H1 (cell line): Measurements from ENCODE around the gene ZNF512B. TPM values are rescaled to one million over a fixed set of nuclear protein-coding genes. Genes with fewer than 3 reads are reported as not detected.

ENCODE experiments used
- ASH2L ChIP-seq: fragments of 200-600, 300-600 bp; sonication (generic); IDR thresholded peaks from one replicate; pipeline ENCODE4 v1.7.1; 2017; ENCODE audit warnings: low read length
- RBBP5 ChIP-seq: IDR thresholded peaks from 2 replicates; pipeline ENCODE4 v1.7.1; 2012; ENCODE audit warnings: low read depth, mild to moderate bottlenecking, inconsistent platforms, low read length, moderate library complexity, borderline replicate concordance
- RFX5 ChIP-seq: IDR thresholded peaks from 2 replicates; pipeline ENCODE4 v1.6.1; 2011; ENCODE audit warnings: low read depth, low read length, improper control_type of control experiment, borderline replicate concordance
- SAP30 ChIP-seq: fragments of 300-600 bp; sonication (generic); IDR thresholded peaks from 2 replicates; pipeline ENCODE4 v1.7.1; 2012; ENCODE audit warnings: low read length, moderate library complexity, mild to moderate bottlenecking, inconsistent platforms; ENCODE audit not compliant: insufficient read depth, insufficient replicate concordance
- SUZ12 ChIP-seq: fragments of 200-600 bp; sonication (generic); IDR thresholded peaks from 2 replicates; pipeline ENCODE4 v1.6.1; 2012; ENCODE audit warnings: mild to moderate bottlenecking, inconsistent platforms, low read length, moderate library complexity, mixed read lengths
- ZNF274 ChIP-seq: IDR thresholded peaks from 2 replicates; pipeline ENCODE4 v1.7.0; 2012; ENCODE audit warnings: low read length, borderline replicate concordance; ENCODE audit errors: extremely low read depth
- polyA plus RNA-seq, 7 experiments: library from polyadenylated mRNA; depleted of rRNA in 3 of 7; stranded (reverse) in 5 of 7; unstranded in 2 of 7; fragments of >200 nt in 5 of 7; fragments of 200-250 nt in 2 of 7; gene quantifications; 1 replicate in 5 of 7; 2 replicates in 1 of 7; 4 replicates in 1 of 7; pipeline versions ENCODE4 v1.2.1 to v1.2.3, GENCODE V29; 2011 to 2013; ENCODE audit warnings: missing spikeins in 2 of 7, mixed read lengths in 2 of 7
- total RNA-seq: library from RNA; stranded (reverse); fragmentation: NEBNext Ultra II Directional; extraction: Animal tissue kit (Norgen Biotek cat#: 25700); gene quantifications from 2 replicates; pipeline ENCODE4 v1.2.1, GENCODE V29; 2021
- TF ChIP-seq, protein P1 (sequence below): IDR thresholded peaks from 2 replicates; pipeline ENCODE4 v1.6.1; 2011; ENCODE audit warnings: low read length, improper control_type of control experiment

The ZNF512B gene
- total and polyA plus RNA-seq, 2 of the 8 experiments (the other 6 are each of a cell fraction or from before 2014, with no cell fraction given): 7.3 to 26.6 TPM

DNA sequence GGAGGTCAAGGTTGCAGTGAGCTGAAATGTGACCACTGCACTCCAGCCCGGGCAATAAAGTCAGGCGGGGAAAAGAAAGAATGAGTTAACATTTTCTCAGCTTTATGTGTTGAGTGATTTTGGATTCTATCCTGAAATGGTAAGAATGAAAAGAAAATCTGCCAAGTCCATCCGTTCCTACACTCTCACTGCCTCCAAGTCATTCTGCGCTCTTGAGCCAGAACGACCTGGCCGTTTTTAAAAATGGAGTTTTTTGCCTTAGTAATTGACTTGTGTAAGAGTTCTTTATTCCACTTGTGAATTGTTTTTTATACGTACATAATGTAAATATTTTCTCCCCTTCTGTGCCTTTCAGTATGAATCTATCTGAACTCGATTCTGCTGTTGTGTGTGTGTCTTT is 46.1 kb downstream of the ZNF512B start (continued):
- TF ChIP-seq ZNF274 (no peak), ASH2L (no peak), SUZ12 (no peak), RBBP5 (no peak), SAP30 (no peak), RFX5 (no peak)
- TF ChIP-seq, protein P1, sequence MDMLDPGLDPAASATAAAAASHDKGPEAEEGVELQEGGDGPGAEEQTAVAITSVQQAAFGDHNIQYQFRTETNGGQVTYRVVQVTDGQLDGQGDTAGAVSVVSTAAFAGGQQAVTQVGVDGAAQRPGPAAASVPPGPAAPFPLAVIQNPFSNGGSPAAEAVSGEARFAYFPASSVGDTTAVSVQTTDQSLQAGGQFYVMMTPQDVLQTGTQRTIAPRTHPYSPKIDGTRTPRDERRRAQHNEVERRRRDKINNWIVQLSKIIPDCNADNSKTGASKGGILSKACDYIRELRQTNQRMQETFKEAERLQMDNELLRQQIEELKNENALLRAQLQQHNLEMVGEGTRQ: no peak
